GM19372 (cell line): ENCODE data around the gene RENBP.
A peak's percentile ranks its signal among the peaks of the same experiment; 100 is the strongest.

Experiments
- ATAC-seq: cut with Tn5 transposase; IDR thresholded peaks from one replicate; pipeline ENCODE4 v1.9.1; 2021; ENCODE audit warnings: mild to moderate bottlenecking, low read depth, moderate library complexity; ENCODE audit not compliant: unreplicated experiment

Gene RENBP

DNA sequence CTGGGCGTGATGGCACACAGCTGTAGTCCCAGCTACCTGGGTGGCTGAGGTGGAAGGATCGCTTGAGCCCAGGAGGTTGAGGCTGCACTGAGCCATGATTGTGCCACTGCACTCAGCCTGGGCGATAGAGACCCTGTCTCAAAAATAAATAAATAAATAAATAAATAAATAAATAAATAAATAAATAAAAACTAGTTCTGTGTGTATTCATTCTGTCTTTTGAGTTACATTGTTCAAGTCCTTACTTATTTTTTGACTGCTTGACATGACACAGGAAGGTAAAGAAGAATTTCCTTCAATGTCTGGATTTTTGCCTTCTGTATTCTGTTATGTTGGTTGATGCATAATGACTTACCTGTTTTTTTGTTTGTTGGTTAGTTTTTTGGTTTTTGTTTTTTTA is 7.4 kb downstream of the RENBP start:
- ATAC-seq, result no peak

DNA sequence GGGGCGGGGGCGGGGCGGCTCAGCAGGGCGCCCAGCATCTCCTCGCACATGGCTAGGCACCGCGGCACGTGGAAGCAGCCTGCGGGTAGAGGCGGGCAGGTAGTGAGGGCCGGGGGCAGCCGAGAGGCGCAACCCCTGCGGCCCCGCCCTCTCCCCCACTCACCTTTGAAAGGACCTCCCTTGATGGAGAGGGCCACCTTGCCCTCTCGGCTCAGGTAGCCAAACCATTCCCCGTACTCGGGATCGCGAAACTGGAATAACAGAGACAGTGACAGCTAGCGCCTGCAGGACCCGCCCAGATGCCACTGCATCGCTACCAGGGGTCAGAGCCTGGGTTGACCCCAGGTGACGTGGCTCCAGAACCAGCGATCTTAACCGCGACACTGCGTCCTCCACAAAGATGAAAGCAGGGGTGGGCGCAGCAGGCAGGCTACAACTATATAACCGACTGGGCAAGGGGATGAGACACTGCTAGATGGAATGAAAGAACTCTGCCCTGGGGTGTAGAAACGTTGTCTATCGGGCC is 9.1 kb downstream of the RENBP start:
- ATAC-seq, result peak; percentile 18

DNA sequence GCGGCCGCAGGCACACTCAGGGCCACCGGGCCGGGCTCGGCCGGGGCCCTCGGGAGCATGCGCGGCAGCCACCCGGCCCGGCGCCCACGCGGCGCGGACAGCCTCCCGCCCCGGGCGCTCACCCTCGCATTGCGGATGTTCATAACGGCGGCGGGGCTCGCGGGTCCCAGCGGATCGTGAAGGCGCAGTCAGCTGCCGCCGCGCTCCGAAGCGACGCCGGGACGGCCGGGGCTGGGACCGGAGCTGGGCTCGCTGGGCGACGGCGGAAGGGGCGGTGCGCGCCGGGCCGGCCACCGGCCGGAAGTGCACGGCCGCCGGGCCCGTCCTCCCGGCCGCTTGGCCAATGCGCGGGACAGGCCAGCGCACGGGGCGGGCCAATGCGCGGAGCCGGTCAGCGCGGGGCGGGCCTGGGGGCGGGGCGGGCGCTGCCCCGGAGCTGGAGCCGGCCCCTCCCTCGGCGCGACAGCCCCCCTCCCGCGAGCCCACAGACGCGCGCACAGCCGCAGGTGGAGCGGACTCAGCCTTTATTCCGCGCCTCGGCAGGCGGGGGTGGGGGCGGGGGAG is 9.6 kb downstream of the RENBP start, which contains the start of gene NAA10:
NAA10 (minus strand) TSS at position 276 of the 564 bp plus-strand sequence; CDS start at position 143, 133 bp downstream.
- ATAC-seq, result peak; percentile 90

DNA sequence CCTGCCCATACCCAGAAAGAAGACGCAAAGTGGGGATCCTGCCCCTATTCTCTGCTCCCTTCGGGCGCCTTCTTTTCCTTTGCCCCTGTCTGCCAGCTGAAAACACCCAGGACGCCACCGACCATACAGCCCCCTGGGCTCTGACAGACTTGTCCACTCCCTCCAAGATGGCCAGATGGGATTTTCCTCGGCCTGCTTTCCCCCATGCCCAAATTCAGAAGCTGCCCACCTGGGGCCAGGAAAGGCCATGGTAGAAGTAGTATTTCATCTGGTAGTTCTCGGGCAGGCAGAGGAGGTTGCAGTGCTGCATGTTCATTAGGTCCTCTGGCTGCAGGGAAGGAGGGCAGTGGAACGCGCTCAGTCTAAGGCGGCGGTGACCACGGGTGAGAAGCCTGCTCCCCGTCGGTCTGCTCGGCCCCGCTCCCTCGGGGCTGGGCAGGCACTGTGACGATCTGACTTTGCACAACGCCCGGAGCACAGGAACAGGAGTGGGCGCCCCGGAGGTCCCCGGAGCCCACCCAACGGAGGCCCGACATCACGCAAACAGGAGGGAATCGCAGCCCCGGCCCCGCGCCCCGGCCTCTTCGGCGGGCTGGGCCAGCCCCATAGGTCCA is 10.2 kb downstream of the RENBP start:
- no peak for ATAC-seq

DNA sequence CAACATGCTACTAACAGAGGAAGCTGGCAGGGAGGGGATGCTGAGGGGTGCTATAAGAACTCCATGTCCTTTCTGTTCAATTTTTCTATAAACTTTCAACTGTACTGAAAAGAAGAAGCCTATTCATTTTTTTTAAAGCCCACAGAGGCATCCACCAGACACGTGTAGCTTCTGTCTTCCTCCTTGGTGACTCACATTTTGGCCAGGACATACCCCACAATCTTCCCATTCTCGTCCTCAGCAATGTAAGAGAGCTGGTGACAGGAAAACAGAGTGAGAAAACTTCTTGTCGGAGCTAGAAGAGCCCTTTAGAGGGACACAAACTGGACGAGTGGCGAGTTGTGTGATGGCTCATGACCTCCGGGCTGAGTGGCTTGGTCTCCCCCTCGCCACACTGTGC is 10.7 kb downstream of the RENBP start:
- no peak for ATAC-seq

DNA sequence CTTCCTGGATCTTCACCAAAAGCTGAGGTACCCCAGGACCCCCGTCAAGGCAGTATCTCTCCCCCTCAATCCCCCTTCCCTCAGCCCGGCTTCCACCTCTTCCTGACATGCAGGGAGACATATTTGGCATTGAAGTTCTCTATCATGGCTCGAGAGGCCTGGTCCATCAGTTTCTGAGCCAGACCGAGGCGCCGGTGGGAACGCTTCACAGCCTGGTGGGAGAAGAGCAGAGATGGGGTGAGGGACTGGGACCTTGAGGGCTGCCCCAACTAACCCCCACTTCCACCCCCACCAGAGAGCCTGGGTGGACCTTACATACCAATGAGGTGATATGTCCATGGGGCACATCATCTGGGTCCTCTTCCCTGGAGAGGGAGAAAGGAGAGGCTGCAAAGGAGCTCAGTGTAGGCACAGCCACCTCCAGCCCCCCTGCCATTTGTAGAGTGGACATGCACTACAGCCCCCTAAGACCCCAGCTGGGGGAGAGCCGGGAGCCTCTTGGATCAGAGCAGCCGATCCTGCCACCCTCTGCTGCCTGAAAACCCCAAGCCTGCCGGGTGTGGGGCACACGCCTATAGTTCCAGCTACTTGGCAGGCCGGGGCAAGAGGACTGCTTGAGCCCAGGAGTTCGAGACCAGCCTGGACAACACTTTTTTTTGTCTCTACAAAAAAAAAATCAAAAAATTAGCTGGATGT is 12.1 kb downstream of the RENBP start:
- no peak for ATAC-seq

DNA sequence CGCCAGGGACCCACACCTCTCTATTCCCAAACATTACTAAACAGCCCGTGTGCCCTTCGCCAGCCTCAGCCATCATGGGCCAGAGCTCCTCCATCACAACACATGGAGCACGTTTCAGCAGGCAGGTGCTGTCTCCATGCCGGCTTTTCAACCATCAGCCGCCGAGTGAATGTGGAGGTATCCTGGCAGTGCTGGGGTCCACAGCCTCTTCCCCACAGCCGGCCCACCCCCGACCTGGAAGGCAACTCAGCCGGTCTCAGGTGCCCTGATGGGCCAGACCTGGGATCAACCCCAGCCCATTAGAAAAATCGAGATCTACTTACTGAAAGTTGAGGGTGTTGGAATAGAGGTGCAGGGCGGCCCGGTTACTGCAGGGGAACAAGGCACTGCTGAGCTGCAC is 12.7 kb downstream of the RENBP start:
- no peak for ATAC-seq

DNA sequence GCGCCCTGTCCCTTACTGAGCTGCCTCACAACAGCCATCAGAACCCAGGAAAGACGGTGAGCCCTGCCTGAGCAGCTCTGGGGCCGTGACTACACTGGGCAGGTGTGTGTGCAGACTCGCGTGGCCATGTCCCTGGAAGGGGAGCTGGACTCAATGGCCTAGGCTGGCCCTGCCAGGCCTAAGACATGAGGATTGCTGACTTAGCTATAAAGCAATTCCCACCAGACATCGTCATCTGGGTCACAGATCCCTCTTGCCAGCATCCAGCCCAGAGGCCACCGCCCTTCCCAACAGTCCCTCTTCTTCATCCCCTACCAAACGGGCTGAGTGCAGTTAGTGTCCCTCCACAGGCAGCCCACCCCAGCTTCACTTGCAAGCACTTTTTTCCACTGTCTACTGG is 13.3 kb downstream of the RENBP start:
- no peak for ATAC-seq

DNA sequence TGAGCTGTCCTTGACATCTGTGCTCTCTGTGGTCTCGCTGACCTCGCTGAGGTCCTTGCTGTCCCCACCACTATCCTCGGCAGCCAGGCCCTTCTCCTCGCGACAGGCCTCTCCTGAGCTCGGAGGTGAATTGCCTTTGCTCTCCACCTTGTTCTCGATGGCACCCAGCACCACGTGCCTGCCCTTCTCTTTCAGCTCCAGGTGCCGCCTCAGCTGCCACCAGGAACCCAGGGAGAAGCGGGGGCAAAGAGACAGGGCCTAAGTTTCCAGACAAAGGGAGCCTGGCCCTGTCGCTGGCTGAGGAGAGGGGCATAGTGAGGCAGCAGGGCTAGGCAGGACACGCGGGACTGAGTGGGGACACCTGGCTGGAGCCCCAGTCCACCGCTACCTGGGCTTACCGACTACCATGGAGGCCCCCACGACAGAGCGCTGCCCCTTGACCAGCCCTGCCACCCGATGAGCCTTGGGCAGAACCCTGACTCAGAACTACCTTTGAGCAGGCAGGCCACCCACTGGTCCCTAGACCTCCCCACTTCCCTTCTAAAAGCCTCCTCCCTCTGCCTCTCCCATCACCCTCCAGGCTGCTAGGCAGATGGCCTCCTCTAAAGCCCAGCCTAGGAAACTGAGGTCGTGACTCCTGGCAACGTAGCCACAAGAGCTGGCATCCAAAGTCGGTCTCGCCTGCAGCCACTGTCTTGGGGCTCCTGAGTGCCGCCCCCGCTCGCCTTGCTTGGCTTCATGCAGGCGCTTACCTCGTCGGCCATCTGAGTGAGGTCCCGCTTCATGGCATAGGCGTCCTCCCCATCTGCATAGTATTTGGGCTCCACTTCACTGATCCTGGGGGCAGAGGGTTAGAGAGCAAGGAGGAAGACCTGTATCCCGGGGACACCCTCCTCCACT is 14.2 kb downstream of the RENBP start:
- no peak for ATAC-seq

DNA sequence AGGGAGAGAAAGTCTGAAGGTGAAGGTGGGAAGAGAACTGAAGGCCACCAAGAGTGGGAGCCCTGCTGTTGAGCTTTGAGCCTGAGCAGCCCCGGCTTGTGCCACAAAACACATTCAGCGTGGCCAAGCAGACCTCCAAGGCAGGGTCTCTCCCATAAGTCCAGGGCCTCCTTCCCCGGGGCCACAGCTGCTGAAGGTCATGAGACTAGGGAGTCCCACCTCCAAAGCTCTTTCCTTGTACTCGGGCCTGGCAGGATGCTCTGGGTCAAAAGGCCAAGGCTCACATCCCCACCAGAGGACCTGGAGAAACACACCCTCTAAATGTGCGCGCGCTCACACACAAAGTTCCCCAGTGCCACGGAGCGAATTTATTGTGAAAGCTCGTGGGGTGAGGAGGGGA is 14.9 kb downstream of the RENBP start:
- ATAC-seq, result no peak

DNA sequence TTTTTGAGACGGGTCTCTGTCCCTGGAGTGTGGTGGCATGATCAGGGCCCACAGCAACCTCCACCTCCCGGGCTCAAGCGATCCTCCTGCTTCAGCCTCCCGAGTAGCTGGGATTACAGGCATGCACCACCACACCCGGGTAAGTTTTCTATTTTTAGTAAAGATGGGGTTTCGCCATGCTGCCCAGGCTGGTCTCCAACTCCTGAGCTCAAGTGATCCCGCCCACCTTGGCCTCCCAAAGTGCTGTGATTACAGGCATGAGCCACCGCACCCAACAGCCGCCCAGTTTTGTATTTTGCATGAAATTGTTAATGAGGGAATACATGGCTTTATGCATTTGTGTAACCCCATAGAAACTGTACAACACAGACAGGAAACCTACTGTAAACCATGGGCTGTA is 15.6 kb downstream of the RENBP start:
- ATAC-seq, result no peak

DNA sequence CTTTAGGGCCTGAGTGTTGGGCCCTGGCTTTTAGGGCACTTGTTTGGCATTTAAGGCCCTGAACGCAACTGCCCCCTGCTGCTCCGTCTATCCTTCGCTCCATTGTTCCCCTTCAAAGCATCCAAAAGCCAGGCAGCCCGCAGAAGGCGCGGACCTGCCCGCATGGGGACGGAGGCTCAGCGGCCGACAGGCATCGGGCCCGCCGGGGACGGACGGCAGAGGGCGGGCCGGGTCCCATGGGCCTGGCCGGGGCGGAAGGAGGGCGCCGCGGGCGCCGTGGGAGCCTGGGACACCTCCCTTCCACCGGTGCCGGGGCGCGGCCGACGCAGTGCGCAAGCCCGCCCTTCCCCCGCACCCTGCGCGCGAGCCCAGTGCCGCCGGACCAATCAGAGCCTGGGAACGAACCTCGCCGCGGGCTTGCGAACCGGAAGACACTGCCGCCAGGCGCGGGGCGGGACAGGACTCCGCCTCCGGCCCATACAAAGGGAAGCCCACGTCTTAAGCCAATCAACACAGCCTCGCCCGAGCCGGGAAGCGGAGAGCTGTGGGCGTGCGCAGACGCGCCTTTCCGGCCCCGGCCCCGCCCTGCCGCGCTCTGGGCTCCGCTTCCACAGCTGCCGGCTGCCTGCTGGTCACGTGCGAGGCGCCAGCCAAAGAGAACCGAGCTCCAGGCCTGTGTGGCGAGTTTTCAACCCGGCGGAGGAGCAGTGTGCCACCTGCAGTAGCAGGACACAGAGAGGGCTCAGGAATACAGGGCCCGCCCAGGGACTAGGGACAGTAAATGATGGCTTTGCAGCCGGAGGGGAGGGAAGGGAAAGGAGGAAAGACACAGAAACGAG is 16.3 kb downstream of the RENBP start:
- ATAC-seq, result peak; percentile 74

DNA sequence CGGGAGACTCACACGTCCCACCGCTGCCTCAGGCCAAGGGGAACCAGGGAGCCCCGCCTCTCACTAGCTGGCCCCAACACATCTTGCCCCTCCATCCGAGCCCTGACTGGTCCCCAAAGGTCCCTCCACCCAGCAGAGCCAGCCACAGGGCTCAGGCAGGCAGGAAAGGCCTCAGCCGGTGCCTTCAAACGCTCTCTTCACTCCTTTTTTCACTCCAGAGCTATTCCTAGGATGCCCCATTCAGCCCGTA is 16.8 kb downstream of the RENBP start:
- ATAC-seq, result no peak

DNA sequence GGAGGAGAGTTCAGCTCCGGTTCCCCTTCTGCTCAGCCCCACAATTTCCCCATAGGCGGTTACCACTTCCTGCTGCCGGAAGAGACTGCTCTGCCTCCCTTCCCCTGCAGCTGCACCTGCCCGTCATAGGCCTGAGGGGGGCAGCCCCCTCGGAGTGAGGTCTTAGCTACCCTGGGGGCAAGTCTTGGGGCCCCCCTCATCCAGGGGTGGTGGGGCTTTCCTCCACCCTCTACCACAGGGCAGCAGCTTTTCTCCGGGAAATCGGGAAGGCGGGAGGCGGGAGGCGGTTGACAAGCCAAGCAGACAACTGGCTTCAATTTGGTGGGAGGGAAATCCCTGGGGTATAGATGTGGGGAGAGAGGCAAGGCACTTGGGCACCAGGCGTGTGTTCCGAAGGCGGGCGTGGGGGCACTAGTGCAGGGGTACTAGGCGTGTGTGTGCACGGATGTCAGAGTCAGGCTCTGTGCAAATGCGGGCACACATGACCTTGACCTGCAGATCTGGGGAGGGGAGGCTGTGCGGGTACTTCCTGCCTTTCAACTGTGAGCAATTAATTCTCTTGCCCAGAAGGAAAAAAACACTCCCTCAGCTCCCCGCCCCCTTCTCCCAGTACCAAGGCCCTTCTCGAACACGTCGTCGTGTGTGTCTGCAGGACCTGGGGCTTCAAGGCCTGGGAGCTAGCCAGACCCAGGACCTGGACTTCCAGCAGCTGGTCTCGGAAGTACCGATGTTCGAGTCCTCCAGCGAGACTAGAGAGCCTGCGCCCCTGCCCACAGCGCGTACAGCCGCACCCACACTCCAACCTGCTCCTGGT is 17.4 kb downstream of the RENBP start:
- ATAC-seq, result peak; percentile 30

DNA sequence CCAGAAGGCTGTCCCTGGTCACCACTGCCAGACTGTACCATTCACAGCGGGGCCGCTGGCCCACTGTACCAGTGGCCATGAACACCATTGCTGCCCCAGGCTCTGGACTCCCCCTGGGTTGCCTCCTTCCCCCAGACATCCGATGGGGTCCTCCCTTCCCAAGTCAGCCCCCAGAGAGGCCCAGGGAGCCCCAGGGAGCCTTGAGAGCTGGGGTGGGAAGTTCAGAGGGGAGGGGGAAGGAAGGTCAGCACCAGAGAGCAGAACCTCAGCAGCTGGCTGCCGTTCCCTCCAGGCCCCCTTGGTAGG is 17.9 kb downstream of the RENBP start:
- ATAC-seq, result peak; percentile 1

DNA sequence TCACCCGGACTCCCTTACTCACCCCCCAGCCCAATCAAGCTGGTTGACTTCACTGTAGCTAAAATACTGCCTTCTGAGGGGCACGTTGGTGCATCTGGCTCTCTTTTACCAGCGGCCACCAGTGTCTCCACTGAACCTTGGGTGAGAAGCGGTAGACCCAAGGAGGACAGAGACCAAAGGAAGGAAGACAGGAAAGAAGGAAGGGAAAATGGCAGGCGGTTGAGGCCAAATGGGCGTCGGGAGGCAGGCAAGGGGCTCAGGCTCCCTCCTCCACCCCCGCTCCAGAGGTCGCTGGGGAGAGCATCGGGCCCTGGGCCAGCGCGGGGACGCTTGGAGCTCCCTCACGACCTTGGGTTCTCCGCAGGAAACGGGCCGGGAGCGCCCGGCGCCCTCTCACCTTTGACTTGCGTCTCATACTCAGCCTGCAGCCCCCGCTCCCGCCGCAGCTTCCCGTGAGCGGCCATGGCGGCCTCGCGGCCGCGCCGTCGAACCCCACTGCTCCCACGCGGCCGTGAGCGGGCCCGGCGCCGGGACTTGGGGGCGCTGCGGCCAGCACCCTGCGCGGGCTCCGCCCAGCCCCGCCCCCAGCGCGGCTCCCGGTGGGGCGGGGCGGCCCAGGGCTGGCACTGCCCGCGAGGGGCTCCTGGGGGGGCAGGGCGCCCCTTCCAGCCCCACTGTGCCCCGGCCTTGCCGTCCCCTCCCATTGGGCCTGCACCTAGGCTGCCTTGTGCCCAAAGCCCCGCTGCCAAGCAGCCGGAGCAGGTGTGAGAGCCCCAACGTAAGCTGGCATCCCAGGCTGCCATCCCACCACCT is 18.5 kb downstream of the RENBP start, which contains the start of gene ARHGAP4:
ARHGAP4 (minus strand) TSS at position 526 of the 813 bp plus-strand sequence; CDS start at position 464, 62 bp downstream.
- no peak for ATAC-seq

DNA sequence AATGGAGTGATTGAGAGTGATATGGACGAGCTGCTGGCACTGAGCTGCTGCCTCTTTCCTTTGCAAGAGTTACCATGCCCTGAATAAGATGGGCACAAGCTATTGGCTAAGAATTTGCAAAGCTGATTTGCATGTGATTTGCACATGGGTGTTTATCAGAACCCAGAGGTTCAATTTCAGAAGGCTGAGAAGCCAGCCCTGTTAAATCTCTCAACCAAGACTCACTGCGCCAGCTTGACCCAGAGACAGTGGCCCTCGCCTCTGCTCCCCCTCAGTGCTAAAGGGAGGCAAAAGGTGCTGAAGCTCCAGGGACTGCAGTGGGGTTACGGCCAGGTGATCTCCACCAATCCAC is 19.1 kb downstream of the RENBP start:
- no peak for ATAC-seq

DNA sequence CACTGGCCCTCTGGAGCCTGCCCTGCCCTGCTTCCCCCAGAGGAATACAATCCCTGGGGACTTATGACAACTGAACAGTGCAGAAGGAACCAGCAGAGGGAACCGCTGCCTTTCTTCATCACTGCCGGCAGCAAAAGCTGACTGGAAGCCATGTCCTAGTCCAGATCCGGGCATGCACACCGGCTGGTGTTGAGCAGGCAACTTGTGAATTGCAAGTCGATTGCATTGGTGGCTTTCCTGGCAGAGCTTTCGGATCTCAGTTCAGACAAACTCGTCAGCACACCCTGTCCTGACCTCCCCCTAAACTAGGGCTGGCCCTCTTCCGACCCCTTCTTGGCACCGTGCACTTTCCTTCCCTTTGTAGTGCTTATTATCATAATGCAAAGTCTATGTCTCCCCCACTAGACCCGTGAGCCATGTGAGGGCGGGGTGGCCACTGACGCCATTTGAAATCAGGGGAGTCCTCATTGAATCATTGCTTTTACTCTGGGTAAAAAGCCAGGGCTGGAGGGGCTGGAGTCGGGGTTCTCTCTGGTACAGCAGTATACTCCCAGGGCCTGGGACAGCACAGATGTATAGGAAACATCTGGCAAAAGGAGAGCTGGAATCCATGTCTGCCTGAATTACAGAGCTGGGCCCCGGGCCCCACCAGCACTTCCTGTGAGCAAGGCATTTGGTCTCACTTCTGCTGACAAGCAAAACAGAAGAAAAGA is 20.1 kb downstream of the RENBP start:
- ATAC-seq, result no peak
